Heart left ventricle (tissue), 13 donors: ENCODE data around the gene AP3B1.

Experiments
- POLR2A ChIP-seq, 2 donors: fragments of 450-650 bp; IDR thresholded peaks; one replicate each; pipeline ENCODE4 v1.6.1; 2017; ENCODE audit warnings: antibody characterized with exemption in 2 of 2, mild to moderate bottlenecking in 2 of 2, moderate library complexity in 2 of 2
- TF ChIP-seq, protein P1 (sequence below), 12 donors: fragments of 200-600 bp; sonication (generic) in 4 of 12; IDR thresholded peaks; one replicate each; pipeline versions ENCODE4 v1.5.0 to v1.8.0; 2018 to 2022; ENCODE audit warnings: antibody characterized with exemption in 12 of 12, mild to moderate bottlenecking in 5 of 12
- donor health status: ischemic (EF 13 %, LVEDD 7.1; RV severe dilation, severe dysfunction).
- donor health status: DM: no; HTN: yes; CAD: no.
- donor health status: DM: no; HTN: no; CAD: no.
- donor health status: ischemic (EF 25% LVEDD 6.9; RV normal size, moderate dysfunction).
- donor health status: ischemic (EF 25% LVEDD 5.7; RV mildly dilated, moderate dysfunction).
- donor health status: ischemic (EF 35%, LVEDD 5.7; RV mildly dilated, moderate dysfunction).
- donor health status: nonischemic (EF 11% LVEDD 7.7; RV severe dilation, severe dysfunction).
- donor health status: DM: yes; HTN: yes; CAD: no.
- donor health status: PGD.
- donor health status: ischemic (EF 29% LVEDD 5.4; RV normal size, mild dysfunction).
- donor health status: nonischemic (EF 23%, LVEDD 6.1; RV moderate dilation, normal function).

DNA sequence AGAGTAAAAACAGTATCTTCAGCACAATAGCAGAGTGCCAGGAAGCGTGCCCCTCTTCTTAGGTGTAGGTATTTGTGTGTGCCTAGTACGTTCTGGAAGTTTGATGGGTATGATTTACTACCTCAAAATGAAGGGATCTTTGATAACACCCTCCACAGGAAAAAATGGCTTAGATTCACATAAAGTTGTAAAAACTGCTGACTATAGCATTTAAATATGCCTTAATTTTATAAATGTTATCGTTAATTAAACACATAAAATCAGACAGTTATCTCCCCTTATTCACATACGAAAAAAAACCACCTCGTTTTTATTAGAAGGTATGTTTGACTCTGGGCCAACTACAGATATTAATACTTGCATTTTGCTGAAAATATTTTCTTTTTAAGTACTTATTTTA lies 274.8 kb downstream of the AP3B1 start:
- TF ChIP-seq, protein P1, sequence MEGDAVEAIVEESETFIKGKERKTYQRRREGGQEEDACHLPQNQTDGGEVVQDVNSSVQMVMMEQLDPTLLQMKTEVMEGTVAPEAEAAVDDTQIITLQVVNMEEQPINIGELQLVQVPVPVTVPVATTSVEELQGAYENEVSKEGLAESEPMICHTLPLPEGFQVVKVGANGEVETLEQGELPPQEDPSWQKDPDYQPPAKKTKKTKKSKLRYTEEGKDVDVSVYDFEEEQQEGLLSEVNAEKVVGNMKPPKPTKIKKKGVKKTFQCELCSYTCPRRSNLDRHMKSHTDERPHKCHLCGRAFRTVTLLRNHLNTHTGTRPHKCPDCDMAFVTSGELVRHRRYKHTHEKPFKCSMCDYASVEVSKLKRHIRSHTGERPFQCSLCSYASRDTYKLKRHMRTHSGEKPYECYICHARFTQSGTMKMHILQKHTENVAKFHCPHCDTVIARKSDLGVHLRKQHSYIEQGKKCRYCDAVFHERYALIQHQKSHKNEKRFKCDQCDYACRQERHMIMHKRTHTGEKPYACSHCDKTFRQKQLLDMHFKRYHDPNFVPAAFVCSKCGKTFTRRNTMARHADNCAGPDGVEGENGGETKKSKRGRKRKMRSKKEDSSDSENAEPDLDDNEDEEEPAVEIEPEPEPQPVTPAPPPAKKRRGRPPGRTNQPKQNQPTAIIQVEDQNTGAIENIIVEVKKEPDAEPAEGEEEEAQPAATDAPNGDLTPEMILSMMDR (IDR thresholded peaks at IDR 0.05): no peak
- TF ChIP-seq POLR2A (IDR thresholded peaks at IDR 0.05): no peak
